ENCODE data around the gene SLC38A3. TPM values are rescaled to one million over a fixed set of nuclear protein-coding genes. Genes with fewer than 3 reads are reported as not detected.

SLC38A3 gene
- total RNA-seq, 1 experiment from 2014 or later, result not detected

- H3K79me2 ChIP-seq (ENCODE audit: low read length), result no peaks in the 10 kb centered on the region; the same call in 1 of the 2 replicates
- H3K9ac ChIP-seq (ENCODE audit: low read length), result peak overlapping the region; percentile 48
- H3K27ac ChIP-seq (ENCODE audit: low read length), result no peak overlapping the region; the same call in 1 of the 2 replicates
- DNase-seq, result peak; percentile 59
- no peaks in the 10 kb centered on the region for H3K9me3 ChIP-seq (ENCODE audit: low read length)
- peak overlapping the region; percentile 37 for H3K4me2 ChIP-seq (ENCODE audit: low read depth, low read length, poor library complexity, severe bottlenecking)
- no peaks in the 10 kb centered on the region for H3K9me2 ChIP-seq (replicated peaks; ENCODE audit: insufficient read depth, low read length)
- H3K36me3 ChIP-seq (ENCODE audit: insufficient read depth, low read length), result no peaks in the 10 kb centered on the region
- no peaks in the 10 kb centered on the region for H4K20me1 ChIP-seq (ENCODE audit: insufficient read depth, low read depth, low read length)
- H2AFZ ChIP-seq (ENCODE audit: low read length), result peak overlapping the region; percentile 55; the same call in 1 of the 2 replicates
- H3K27me3 ChIP-seq (ENCODE audit: low read length), result no peaks in the 10 kb centered on the region
- H3K4me3 ChIP-seq (ENCODE audit: low read length), result peak overlapping the region; percentile 11; the same call in 1 of the 2 replicates
- H3K4me1 ChIP-seq (ENCODE audit: low read length), result peaks cover 51% of the 10 kb centered on the region
Observed at GRCh38 chr3:50230104-50230793, 25.2 kb downstream of the SLC38A3 start.

GRCh38 chr3:50230794-50231125 is 25.7 kb downstream of the SLC38A3 start:
- peak overlapping the region; percentile 48 for H3K9ac ChIP-seq (ENCODE audit: low read length)
- H3K4me1 ChIP-seq (ENCODE audit: low read length), result peaks cover 54% of the 10 kb centered on the region
- DNase-seq, result no peak
- peak overlapping the region; percentile 37 for H3K4me2 ChIP-seq (ENCODE audit: low read depth, low read length, poor library complexity, severe bottlenecking)
- no peaks in the 10 kb centered on the region for H3K27me3 ChIP-seq (ENCODE audit: low read length)
- no peak overlapping the region; the same call in 1 of the 2 replicates for H3K4me3 ChIP-seq (ENCODE audit: low read length)
- no peaks in the 10 kb centered on the region for H3K9me2 ChIP-seq (replicated peaks; ENCODE audit: insufficient read depth, low read length)
- H2AFZ ChIP-seq (ENCODE audit: low read length), result peak overlapping the region; percentile 55; the same call in 1 of the 2 replicates
- H3K36me3 ChIP-seq (ENCODE audit: insufficient read depth, low read length), result no peaks in the 10 kb centered on the region
- H3K27ac ChIP-seq (ENCODE audit: low read length), result no peak overlapping the region
- H3K9me3 ChIP-seq (ENCODE audit: low read length), result no peaks in the 10 kb centered on the region
- H4K20me1 ChIP-seq (ENCODE audit: insufficient read depth, low read depth, low read length), result no peaks in the 10 kb centered on the region
- H3K79me2 ChIP-seq (ENCODE audit: low read length), result no peaks in the 10 kb centered on the region; the same call in 1 of the 2 replicates

GRCh38 chr3:50231581-50231980 is 26.5 kb downstream of the SLC38A3 start:
- Histone ChIP-seq H2AFZ (ENCODE audit: low read length) (no peak overlapping the region), H3K36me3 (ENCODE audit: insufficient read depth, low read length) (no peaks in the 10 kb centered on the region), H3K9me2 (replicated peaks; ENCODE audit: insufficient read depth, low read length) (no peaks in the 10 kb centered on the region), H3K9me3 (ENCODE audit: low read length) (no peaks in the 10 kb centered on the region), H3K4me1 (ENCODE audit: low read length) (peaks cover 47% of the 10 kb centered on the region), H3K4me2 (ENCODE audit: low read depth, low read length, poor library complexity, severe bottlenecking) (no peak overlapping the region), H3K9ac (ENCODE audit: low read length) (no peak overlapping the region), H3K4me3 (ENCODE audit: low read length) (no peak overlapping the region), H3K79me2 (ENCODE audit: low read length) (peaks cover 5% of the 10 kb centered on the region), H3K27ac (ENCODE audit: low read length) (no peak overlapping the region), H4K20me1 (ENCODE audit: insufficient read depth, low read depth, low read length) (peaks cover 4% of the 10 kb centered on the region; the same call in 1 of the 2 replicates), H3K27me3 (ENCODE audit: low read length) (no peaks in the 10 kb centered on the region)
- DNase-seq, result no peak

DNA sequence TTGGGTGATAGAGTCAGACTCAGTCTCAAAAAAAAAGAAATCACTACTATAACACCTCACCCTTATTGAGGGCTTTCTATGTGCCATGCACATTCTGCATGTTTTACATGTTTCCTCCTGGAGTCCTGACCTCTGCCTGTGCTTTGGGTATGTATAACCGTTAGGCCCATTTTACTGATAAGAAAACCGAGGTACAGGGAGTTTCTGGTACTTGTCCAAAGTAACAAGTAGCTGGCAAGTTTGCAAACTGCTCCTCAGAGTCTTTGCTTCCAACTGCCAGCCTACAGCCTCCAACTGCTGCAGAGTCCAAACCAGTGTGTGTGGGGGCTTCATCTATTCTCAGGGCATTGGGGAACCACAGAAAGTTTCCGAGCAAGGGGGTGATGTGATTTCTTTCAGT is 27.2 kb downstream of the SLC38A3 start:
- H3K27me3 ChIP-seq (ENCODE audit: low read length), result no peaks in the 10 kb centered on the region
- H3K4me2 ChIP-seq (ENCODE audit: low read depth, low read length, poor library complexity, severe bottlenecking), result no peak overlapping the region
- no peaks in the 10 kb centered on the region for H3K9me2 ChIP-seq (replicated peaks; ENCODE audit: insufficient read depth, low read length)
- H3K27ac ChIP-seq (ENCODE audit: low read length), result no peak overlapping the region
- H4K20me1 ChIP-seq (ENCODE audit: insufficient read depth, low read depth, low read length), result peaks cover 6% of the 10 kb centered on the region; the same call in 1 of the 2 replicates
- DNase-seq, result no peak
- H3K9ac ChIP-seq (ENCODE audit: low read length), result no peak overlapping the region
- peaks cover 40% of the 10 kb centered on the region for H3K4me1 ChIP-seq (ENCODE audit: low read length)
- H3K9me3 ChIP-seq (ENCODE audit: low read length), result no peaks in the 10 kb centered on the region
- H3K4me3 ChIP-seq (ENCODE audit: low read length), result no peak overlapping the region
- no peaks in the 10 kb centered on the region for H3K36me3 ChIP-seq (ENCODE audit: insufficient read depth, low read length)
- peaks cover 12% of the 10 kb centered on the region for H3K79me2 ChIP-seq (ENCODE audit: low read length)
- H2AFZ ChIP-seq (ENCODE audit: low read length), result no peak overlapping the region

- DNase-seq, result no peak
- Histone ChIP-seq H3K36me3 (ENCODE audit: insufficient read depth, low read length) (no peaks in the 10 kb centered on the region), H3K9me2 (replicated peaks; ENCODE audit: insufficient read depth, low read length) (no peaks in the 10 kb centered on the region), H3K27me3 (ENCODE audit: low read length) (no peaks in the 10 kb centered on the region), H2AFZ (ENCODE audit: low read length) (no peak overlapping the region), H4K20me1 (ENCODE audit: insufficient read depth, low read depth, low read length) (peaks cover 7% of the 10 kb centered on the region; the same call in 1 of the 2 replicates), H3K9ac (ENCODE audit: low read length) (no peak overlapping the region), H3K4me2 (ENCODE audit: low read depth, low read length, poor library complexity, severe bottlenecking) (no peak overlapping the region), H3K27ac (ENCODE audit: low read length) (no peak overlapping the region), H3K9me3 (ENCODE audit: low read length) (no peaks in the 10 kb centered on the region), H3K79me2 (ENCODE audit: low read length) (peaks cover 21% of the 10 kb centered on the region), H3K4me3 (ENCODE audit: low read length) (no peak overlapping the region), H3K4me1 (ENCODE audit: low read length) (peaks cover 38% of the 10 kb centered on the region)
Observed at GRCh38 chr3:50233176-50233575, 28.1 kb downstream of the SLC38A3 start.

GRCh38 chr3:50235716-50236483 is 30.8 kb downstream of the SLC38A3 start, which contains the start of gene GNAI2:
TSS of gene GNAI2 (plus strand) at chr3:50236204. CDS start at chr3:50236336, 132 bp downstream.
- no peak within 1 kb of the TSS for H2AFZ ChIP-seq (ENCODE audit: low read length)
- H3K27me3 ChIP-seq (ENCODE audit: low read length), result no peaks in the 10 kb centered on the region
- no peaks in the 10 kb centered on the region for H3K9me3 ChIP-seq (ENCODE audit: low read length)
- peaks cover 42% of the 10 kb centered on the region for H3K4me1 ChIP-seq (ENCODE audit: low read length)
- peaks cover 30% of the 10 kb centered on the region for H4K20me1 ChIP-seq (ENCODE audit: insufficient read depth, low read depth, low read length)
- peaks cover 46% of the 10 kb centered on the region for H3K79me2 ChIP-seq (ENCODE audit: low read length)
- H3K36me3 ChIP-seq (ENCODE audit: insufficient read depth, low read length), result peaks cover 10% of the 10 kb centered on the region; the same call in 1 of the 2 replicates
- peak within 1 kb of the TSS; percentile 89 for H3K4me2 ChIP-seq (ENCODE audit: low read depth, low read length, poor library complexity, severe bottlenecking)
- H3K27ac ChIP-seq (ENCODE audit: low read length), result peak within 1 kb of the TSS; percentile 90
- peak within 1 kb of the TSS; percentile 95 for H3K4me3 ChIP-seq (ENCODE audit: low read length)
- no peaks in the 10 kb centered on the region for H3K9me2 ChIP-seq (replicated peaks; ENCODE audit: insufficient read depth, low read length)
- DNase-seq, result peak; percentile 99
- H3K9ac ChIP-seq (ENCODE audit: low read length), result peak within 1 kb of the TSS; percentile 95

GRCh38 chr3:50236484-50237132 is 31.5 kb downstream of the SLC38A3 start:
- peaks cover 37% of the 10 kb centered on the region for H4K20me1 ChIP-seq (ENCODE audit: insufficient read depth, low read depth, low read length)
- no peak for DNase-seq
- peaks cover 47% of the 10 kb centered on the region for H3K4me1 ChIP-seq (ENCODE audit: low read length)

More at GRCh38 chr3:50236484-50237132, 31.5 kb downstream of the SLC38A3 start:
- peaks cover 53% of the 10 kb centered on the region for H3K79me2 ChIP-seq (ENCODE audit: low read length)
- H3K9me3 ChIP-seq (ENCODE audit: low read length), result no peaks in the 10 kb centered on the region
- H3K27me3 ChIP-seq (ENCODE audit: low read length), result no peaks in the 10 kb centered on the region
- peak overlapping the region; percentile 90 for H3K27ac ChIP-seq (ENCODE audit: low read length)
- H2AFZ ChIP-seq (ENCODE audit: low read length), result no peak overlapping the region
- peaks cover 10% of the 10 kb centered on the region; the same call in 1 of the 2 replicates for H3K36me3 ChIP-seq (ENCODE audit: insufficient read depth, low read length)
- no peaks in the 10 kb centered on the region for H3K9me2 ChIP-seq (replicated peaks; ENCODE audit: insufficient read depth, low read length)
- H3K4me3 ChIP-seq (ENCODE audit: low read length), result peak overlapping the region; percentile 95
- H3K9ac ChIP-seq (ENCODE audit: low read length), result peak overlapping the region; percentile 95
- H3K4me2 ChIP-seq (ENCODE audit: low read depth, low read length, poor library complexity, severe bottlenecking), result peak overlapping the region; percentile 89
